NCI-H2196 treated with DMSO at 0.1 percent for 48 hours (cell line): ENCODE results near the gene KCTD4.
"Not testable (repeated sequence)": the region's sequence is repeated elsewhere in the genome, so short reads cannot be mapped to it uniquely, and the experiment has no call there.

ENCODE experiments used
- DNase-seq: peaks from one replicate; lab custom pipeline; 2025; ENCODE audit not compliant: unreplicated experiment; lab: John Stamatoyannopoulos, UW

Gene KCTD4

GRCh38 chr13:45200701-45201232 is at the start of gene KCTD4:
Gene KCTD4, minus strand, starts transcription at chr13:45201045. Its CDS starts 6,478 bp downstream, at chr13:45194567.
- no peak for DNase-seq

GRCh38 chr13:45249662-45250061 is 48.8 kb upstream of the KCTD4 start:
- no peak for DNase-seq

- DNase-seq: not testable (repeated sequence)
Observed at GRCh38 chr13:45244736-45245135, 43.9 kb upstream of the KCTD4 start.

- DNase-seq: no peak
Observed at GRCh38 chr13:45243077-45243476, 42.2 kb upstream of the KCTD4 start.

GRCh38 chr13:45242524-45242923 is 41.7 kb upstream of the KCTD4 start:
- DNase-seq: no peak

DNA sequence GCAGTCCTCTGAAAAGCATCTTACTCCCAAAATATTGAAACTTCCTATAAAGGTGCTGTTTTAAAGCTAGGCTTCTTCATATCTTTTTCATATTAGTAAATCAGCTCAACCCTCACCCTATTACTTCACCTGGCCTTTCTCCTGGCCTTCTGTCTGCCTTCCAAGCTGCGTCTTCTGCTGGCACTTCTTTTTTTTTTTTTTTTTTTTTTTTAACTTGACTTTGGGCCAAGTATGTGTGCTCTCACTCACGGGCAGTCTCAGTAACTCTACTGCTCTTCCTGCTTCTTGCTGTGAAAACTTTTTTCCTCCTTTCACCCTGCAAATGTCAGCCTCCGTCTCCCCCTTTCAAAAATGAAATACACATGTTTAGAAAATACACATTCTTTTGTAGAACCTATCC is 41.2 kb upstream of the KCTD4 start:
- no peak for DNase-seq

- DNase-seq: no peak
Observed at GRCh38 chr13:45240143-45240542, 39.3 kb upstream of the KCTD4 start.

DNA sequence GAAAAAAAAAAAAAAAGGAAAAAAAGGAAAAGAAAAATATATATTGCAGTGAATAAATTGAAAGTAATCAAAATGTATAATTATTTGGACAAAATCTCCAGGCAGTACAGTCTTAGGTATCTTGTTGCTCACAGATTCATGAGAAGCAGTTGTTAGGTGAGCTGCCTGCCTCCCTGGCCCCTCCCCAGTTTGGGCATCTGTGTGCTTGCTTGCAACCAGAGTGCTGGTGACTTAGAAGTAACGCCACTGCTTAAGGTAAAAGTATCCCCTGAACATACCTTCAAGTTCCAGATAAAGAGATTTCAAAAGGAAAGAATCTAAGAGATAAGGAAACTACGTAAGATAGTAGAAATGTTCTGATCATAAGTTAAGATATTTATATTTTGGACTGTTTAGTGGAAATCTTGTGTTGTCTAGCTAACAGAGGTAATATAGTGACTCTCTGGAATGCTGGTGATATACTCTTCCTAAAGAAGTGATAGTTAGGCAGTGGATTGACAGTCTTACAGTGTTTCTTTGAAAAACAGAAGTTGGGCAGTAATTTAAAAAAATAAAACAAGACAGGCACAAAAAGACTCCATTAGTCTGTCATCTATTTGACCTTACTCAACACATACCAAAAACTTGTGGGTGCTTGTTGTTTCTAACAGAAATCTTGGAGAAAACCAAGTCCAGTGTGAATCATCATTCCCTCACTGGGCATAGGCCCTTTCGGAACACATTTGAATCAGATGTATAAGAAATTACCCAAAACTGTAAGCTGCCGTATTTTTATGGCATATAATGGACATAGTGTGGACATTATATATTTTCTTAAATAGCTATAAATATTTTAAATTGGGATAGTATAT is 38.3 kb upstream of the KCTD4 start:
- no peak for DNase-seq

- DNase-seq: no peak
Observed at GRCh38 chr13:45232591-45232990, 31.7 kb upstream of the KCTD4 start.

- peak; percentile 1 for DNase-seq
Observed at GRCh38 chr13:45231722-45232121, 30.9 kb upstream of the KCTD4 start.

DNA sequence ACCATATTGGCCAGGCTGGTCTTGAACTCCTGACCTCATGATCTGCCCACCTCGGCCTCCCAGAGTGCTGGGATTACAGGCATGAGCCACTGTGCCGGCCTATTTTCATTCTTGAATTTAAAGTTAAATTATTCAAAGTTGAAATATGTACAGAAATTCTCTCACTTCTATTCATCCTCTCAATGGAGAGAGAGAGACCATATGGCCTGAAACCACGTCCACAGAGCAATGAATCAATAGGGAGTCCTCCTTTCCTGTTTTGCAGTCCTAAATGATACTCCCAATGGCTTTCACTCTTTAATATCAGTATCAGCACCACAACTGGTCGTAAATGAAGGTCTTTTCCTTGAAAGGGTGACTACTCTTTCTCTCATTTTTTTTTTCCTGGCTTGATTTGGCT is 30.5 kb upstream of the KCTD4 start:
- DNase-seq: no peak

DNA sequence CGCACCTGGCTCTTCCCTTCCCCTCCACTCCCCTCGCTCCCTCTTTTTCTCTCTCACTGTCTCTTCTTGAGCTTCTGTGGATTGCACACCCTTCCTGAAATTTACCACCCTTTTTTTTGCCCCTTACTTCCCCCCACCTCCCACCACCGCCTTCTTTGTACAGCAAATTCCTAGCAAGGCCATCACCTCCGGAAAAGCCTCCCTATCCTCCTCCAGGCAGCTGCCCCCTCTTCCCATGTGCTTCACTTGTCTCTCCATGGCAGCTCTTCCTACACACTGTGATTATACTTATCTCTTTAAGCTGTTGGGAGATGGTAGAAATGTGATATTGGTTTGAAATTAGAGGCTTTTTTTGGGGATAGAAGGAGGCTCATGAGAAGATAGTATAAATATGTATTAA is 28.3 kb upstream of the KCTD4 start:
- DNase-seq: no peak

GRCh38 chr13:45228002-45228401 is 27.2 kb upstream of the KCTD4 start:
- DNase-seq: no peak

GRCh38 chr13:45226024-45226423 is 25.2 kb upstream of the KCTD4 start:
- no peak for DNase-seq

DNA sequence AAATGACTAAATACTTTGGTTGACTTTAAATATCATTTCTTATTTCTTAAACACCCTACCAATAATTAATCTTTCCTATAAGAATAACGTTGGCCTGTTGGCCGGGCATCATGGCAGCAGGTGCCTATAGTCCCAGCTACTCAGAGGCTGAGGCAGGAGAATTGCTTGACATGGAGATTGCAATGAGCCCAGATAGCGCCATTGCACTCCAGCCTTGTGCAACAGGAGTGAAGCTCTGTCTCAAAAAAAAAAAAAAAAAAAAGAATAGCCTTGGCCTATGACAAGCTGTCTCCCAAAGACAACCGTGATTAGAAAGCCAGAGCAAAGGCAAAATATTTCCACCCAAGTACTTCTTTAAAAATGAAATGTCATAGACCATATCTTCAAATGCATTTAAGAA is 24.5 kb upstream of the KCTD4 start:
- no peak for DNase-seq

DNA sequence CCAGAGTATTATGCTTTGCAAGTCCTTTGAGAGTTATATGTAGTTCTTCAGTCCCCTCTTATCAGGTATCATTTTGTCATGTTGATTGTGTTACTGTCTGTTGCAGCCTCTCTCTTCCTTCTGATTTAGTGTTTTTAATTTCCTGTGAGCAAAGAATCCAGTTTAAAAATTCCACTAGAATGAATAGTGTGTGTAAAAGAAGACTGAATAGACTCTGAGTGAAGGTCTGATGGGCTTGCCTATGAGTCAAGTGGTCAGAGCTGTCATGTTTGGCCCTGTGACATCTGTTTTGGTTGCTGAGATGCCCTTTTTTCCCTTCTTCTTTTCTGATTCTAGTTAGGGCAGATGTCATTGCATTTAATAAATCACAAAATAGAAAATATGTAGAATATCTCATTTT is 23.3 kb upstream of the KCTD4 start:
- DNase-seq: no peak

DNA sequence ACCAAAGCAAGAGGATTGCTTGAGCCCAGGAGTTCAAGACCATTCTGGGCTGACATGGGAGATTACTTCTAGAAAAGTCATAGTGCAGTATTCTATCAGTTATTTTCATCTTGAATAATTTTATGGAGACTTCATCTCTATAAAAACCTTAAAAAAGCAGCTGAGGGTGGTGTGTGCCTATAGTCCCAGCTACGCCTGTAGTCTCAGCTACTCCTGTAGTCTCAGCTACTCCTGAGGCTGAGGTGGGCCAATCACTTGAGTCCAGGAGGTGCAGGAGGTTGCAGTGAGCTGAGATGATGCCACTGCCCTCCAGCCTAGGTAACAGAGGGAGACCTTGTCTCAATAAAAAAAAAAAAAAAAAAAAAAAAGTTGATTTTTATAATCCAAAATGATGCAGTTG is 22.1 kb upstream of the KCTD4 start:
- DNase-seq: no peak

GRCh38 chr13:45222516-45222915 is 21.7 kb upstream of the KCTD4 start:
- no peak for DNase-seq

- no peak for DNase-seq
Observed at GRCh38 chr13:45220403-45220802, 19.6 kb upstream of the KCTD4 start.

DNA sequence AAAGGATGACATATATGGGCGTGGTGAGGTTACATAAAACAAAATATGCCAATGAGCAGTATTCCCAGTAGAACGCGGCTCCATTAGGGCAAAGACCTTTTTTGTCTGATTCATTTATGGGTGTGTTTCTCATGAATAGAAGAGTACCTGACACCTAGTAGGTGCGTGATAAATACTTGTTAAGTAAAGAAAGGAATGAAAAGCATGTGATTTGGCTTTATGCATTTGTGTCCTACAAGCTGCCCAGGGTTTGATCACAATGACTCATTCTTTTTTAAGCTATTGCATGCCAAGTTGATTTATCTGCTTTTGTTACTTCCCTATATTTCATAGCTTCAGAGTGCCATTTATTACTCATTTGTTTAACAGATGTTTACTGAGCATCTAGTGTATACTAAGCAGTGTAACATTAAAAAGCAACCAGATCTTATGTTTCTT is 19.1 kb upstream of the KCTD4 start:
- no peak for DNase-seq

- DNase-seq: no peak
Observed at GRCh38 chr13:45219123-45219891, 18.5 kb upstream of the KCTD4 start.

GRCh38 chr13:45218689-45219088 is 17.8 kb upstream of the KCTD4 start:
- no peak for DNase-seq
